Activated CD4-positive, alpha-beta T cell treated with anti-CD3 and anti-CD28 coated beads for 48 hours (primary cell): ENCODE results near the gene TCEAL8.

ENCODE experiments used
- DNase-seq: peaks from one replicate; pipeline ENCODE4 v3.0.0-alpha.2; 2020

TCEAL8 gene

DNA sequence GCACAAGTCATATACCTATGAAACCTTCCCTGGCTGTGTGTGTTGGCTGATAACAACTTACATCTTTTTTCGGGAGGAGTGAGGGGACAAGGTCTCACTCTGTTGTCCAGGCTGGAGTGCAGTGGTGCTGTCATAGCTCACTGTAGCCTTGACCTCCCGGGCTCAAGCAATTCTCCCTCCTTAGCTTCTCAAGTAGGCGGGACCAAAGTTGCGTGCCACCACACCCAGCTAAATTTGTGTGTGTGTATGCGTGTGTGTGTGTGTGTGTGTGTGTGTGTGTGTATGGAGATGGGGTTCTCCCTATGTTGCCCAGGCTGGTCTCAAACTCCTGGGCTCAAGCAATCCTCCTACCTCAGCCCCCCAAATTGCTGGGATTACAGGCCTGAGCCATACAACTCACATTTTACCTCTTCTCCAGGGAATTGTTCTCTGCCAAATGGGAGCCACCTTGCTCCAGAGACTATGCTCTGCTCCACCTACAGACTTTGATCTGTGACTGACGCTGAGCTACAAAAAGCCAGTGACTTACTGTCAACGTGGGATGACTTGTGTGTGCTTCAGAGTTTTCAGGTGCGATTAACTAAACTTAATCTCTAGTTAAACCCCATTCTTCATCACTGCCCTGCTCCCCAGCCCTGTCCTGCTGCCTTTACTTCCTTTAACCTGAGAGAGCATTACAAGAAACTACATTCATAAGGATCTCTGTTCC lies 42.1 kb downstream of the TCEAL8 start:
- no peak for DNase-seq

DNA sequence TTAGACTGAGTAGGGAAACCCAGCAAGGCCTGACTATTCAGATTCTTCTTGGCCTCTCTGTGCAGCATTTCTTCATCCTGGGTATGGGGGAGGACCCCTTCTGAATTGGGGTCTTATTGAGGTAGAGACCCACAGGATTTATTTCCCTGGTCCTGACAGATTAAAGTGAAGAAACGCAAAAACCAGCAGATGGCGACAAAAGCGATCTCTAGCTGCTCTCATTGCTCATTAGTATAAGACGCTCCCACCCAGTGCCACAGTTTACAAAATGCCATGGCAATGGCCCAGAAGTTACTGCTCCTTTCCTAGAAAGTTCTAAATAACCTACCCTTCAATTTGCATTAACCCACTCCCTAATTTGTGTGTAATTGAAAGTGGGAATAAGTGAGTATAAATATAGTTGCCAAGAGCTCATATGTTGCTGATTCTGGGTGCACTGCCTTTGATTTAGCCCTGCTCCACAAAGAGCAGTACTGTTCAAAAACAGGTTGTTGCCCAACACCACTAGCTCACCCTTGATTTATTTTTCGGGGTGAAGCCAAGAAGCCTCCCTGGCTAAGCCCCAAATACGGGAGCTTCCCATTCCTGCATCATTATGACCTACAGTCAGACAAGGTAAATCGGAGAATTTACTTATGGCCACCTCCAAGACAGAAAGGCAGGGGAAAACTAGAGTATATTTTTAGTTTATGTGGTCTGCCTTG lies 43.8 kb downstream of the TCEAL8 start:
- DNase-seq = peak; percentile 41

DNA sequence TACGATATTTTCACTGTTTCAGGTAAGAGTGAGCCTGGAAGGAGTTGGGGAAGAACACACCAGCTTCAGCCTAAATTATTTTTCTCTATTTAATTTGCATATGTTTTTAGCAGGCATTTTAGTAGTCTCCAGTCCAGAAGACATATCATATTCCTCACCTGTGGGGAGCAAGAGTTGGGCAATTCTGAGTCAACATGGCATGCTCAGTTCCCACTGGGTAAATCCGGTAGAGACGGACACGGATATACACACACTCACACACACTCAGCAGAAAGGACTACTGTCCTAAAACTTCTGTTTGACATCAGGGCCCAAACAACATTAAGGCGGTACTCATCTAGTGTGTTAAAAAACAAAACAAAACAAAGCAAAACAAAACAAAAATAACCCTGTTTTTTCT lies 44.9 kb downstream of the TCEAL8 start:
- no peak for DNase-seq
